DND-41 (cell line): Measurements from ENCODE around the gene POU2F3.

Experiments used
- CTCF ChIP-seq: IDR thresholded peaks from 2 replicates; pipeline ENCODE4 v1.5.1; 2012; ENCODE audit warnings: borderline replicate concordance, low read length, moderate library complexity, mild to moderate bottlenecking; ENCODE audit not compliant: poor library complexity, severe bottlenecking; ENCODE audit errors: extremely low read depth
- EZH2 ChIP-seq: IDR thresholded peaks from 3 replicates; pipeline ENCODE4 v1.6.1; 2012; ENCODE audit warnings: borderline replicate concordance, low read depth, mild to moderate bottlenecking, moderate library complexity, low read length, inconsistent platforms; ENCODE audit not compliant: severe bottlenecking

GRCh38 chr11:120240866-120241265, 926 bp downstream of the POU2F3 start:
- TF ChIP-seq CTCF (no peak), EZH2 (no peak)
